Gastroesophageal sphincter (tissue), 4 donors: Measurements from ENCODE around the gene ERRFI1. TPM values are rescaled to one million over a fixed set of nuclear protein-coding genes. Genes with fewer than 3 reads are reported as not detected.

Experiments
- ATAC-seq: fragments of 150-250 bp; one replicate; pipeline ENCODE4 v1.9.1; 2016; ENCODE audit warnings: mild to moderate bottlenecking, moderate library complexity
- H3K27ac ChIP-seq, 4 donors: fragments of 200-600 bp; sonication (generic) in 3 of 4; 1 replicate in 3 of 4; 2 replicates in 1 of 4; pipeline ENCODE4 v1.5.1; 2016 to 2019
- H3K27me3 ChIP-seq: fragments of 200-600 bp; sonication (generic); one replicate; pipeline ENCODE4 v1.5.1; 2019
- H3K36me3 ChIP-seq, 2 donors: fragments of 200-600 bp; sonication (generic); one replicate each; pipeline ENCODE4 v1.5.1; 2019; ENCODE audit warnings: control low read depth in 1 of 2
- H3K4me1 ChIP-seq, 3 donors: fragments of 200-600 bp; sonication (generic); 1 replicate in 2 of 3; 2 replicates in 1 of 3; pipeline ENCODE4 v1.5.1; 2016 to 2019; ENCODE audit warnings: control low read depth in 2 of 3
- H3K4me3 ChIP-seq, 2 donors: fragments of 200-600 bp; sonication (generic); one replicate each; pipeline ENCODE4 v1.5.1; 2019; ENCODE audit warnings: mild to moderate bottlenecking in 1 of 2, moderate library complexity in 1 of 2
- H3K9me3 ChIP-seq, 3 donors: fragments of 200-600 bp; sonication (generic); one replicate each; pipeline ENCODE4 v1.5.1; 2017 to 2019; ENCODE audit warnings: control low read depth in 2 of 3
- CTCF ChIP-seq, 4 experiments: fragments of 200-600 bp in 2 of 4; fragments of 450-650 bp in 2 of 4; sonication (generic) in 1 of 4; IDR thresholded peaks; one replicate each; pipeline ENCODE4 v1.5.1; 2017 to 2019; ENCODE audit warnings: antibody characterized with exemption in 4 of 4, mild to moderate bottlenecking in 2 of 4, moderate library complexity in 2 of 4
- EP300 ChIP-seq: sonication (generic); formaldehyde crosslinking; IDR thresholded peaks from one replicate; pipeline ENCODE4 v1.6.1; 2017; ENCODE audit warnings: antibody characterized with exemption, mild to moderate bottlenecking
- POLR2A ChIP-seq, 2 donors: fragments of 450-650 bp; IDR thresholded peaks; one replicate each; pipeline ENCODE4 v1.6.1; 2017; ENCODE audit warnings: antibody characterized with exemption in 2 of 2, mild to moderate bottlenecking in 2 of 2, moderate library complexity in 1 of 2
- POLR2AphosphoS5 ChIP-seq: sonication (generic); formaldehyde crosslinking; IDR thresholded peaks from one replicate; pipeline ENCODE4 v1.6.1; 2017; ENCODE audit warnings: antibody characterized with exemption
- WGBS, 2 donors: methylation state at CpG; one replicate each; pipeline ENCODE4 v1.1.5; 2018; ENCODE audit warnings: low coverage in 1 of 2; 5-methylcytosine and 5-hydroxymethylcytosine counted together
- total RNA-seq, 4 donors: library from RNA; depleted of rRNA; stranded (reverse); fragments of >200 nt; gene quantifications; one replicate each; pipeline ENCODE4 v1.1.0, GENCODE V29; 2016

Gene ERRFI1
- total RNA-seq, 4 donors from 2014 or later, result 344 to 570 (median 393) TPM

- Histone ChIP-seq H3K27ac (peak overlapping the region in 3 of 4 donors; percentile 86), H3K4me3 (no peak overlapping the region), H3K4me1 (peaks cover 2 to 36% (median 12%) of the 10 kb centered on the region in 3 donors), H3K27me3 (no peaks in the 10 kb centered on the region), H3K36me3 (no peaks in the 10 kb centered on the region), H3K9me3 (no peaks in the 10 kb centered on the region)
- ATAC-seq, result no peak
- 87% methylated on average over 4 of the region's 4 CpGs; no CpG with 5 or more reads in 1 of the 2 donors for WGBS, 2 donors
- no peak for TF ChIP-seq CTCF (IDR thresholded peaks at IDR 0.05)
- no peak for TF ChIP-seq EP300
- peak; percentile 13 for TF ChIP-seq POLR2AphosphoS5
- TF ChIP-seq POLR2A (IDR thresholded peaks at IDR 0.05), result no peak
Observed at GRCh38 chr1:8002921-8003320, 23.2 kb downstream of the ERRFI1 start.

- no peaks in the 10 kb centered on the region for H3K27me3 ChIP-seq
- H3K4me1 ChIP-seq, result peaks cover 2 to 31% (median 12%) of the 10 kb centered on the region in 3 donors
- no peak for TF ChIP-seq POLR2A (IDR thresholded peaks at IDR 0.05)
- no peak for TF ChIP-seq POLR2AphosphoS5
- no peak for TF ChIP-seq EP300
- no peak for TF ChIP-seq CTCF (IDR thresholded peaks at IDR 0.05)
- H3K9me3 ChIP-seq, result no peaks in the 10 kb centered on the region
- no peaks in the 10 kb centered on the region for H3K36me3 ChIP-seq
- WGBS, 2 donors, result 100% methylated on average over 3 to 6 of the region's 6 CpGs
- H3K4me3 ChIP-seq, result no peak overlapping the region
- H3K27ac ChIP-seq, result peak overlapping the region in 3 of 4 donors; percentile 86
- ATAC-seq, result no peak
Observed at GRCh38 chr1:8002329-8002910, 23.7 kb downstream of the ERRFI1 start.

DNA sequence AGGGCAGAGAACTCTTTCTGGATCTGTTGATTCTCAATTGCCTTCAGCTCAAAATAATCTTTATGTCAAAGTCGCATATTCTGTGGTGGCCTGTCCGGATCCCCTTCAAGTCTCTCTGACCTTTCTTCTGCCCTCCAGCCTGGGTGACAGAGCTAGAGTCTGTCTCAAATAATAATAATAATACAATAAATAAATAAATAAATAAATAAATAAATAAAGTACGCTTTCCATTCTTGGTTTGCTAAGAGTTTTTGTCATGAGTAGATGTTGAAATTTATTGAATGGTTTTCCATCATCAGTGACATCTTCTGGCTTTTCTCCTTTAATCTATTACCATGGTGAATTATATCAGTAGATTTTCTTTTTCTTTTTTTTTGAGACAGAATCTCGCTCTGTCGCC, 30.7 kb downstream of the ERRFI1 start:
- no peak for TF ChIP-seq EP300
- TF ChIP-seq POLR2A (IDR thresholded peaks at IDR 0.05), result no peak
- TF ChIP-seq CTCF (IDR thresholded peaks at IDR 0.05), result no peak
- TF ChIP-seq POLR2AphosphoS5, result no peak
- H3K4me1 ChIP-seq, result no peaks in the 10 kb centered on the region
- no peak for ATAC-seq
- no peaks in the 10 kb centered on the region for H3K27me3 ChIP-seq
- no peak overlapping the region for H3K4me3 ChIP-seq
- no peaks in the 10 kb centered on the region for H3K9me3 ChIP-seq
- no peaks in the 10 kb centered on the region for H3K36me3 ChIP-seq
- 90 to 98% methylated on average over 3 to 5 of the region's 5 CpGs for whole genome bisulfite sequencing, 2 donors
- no peak overlapping the region for H3K27ac ChIP-seq

DNA sequence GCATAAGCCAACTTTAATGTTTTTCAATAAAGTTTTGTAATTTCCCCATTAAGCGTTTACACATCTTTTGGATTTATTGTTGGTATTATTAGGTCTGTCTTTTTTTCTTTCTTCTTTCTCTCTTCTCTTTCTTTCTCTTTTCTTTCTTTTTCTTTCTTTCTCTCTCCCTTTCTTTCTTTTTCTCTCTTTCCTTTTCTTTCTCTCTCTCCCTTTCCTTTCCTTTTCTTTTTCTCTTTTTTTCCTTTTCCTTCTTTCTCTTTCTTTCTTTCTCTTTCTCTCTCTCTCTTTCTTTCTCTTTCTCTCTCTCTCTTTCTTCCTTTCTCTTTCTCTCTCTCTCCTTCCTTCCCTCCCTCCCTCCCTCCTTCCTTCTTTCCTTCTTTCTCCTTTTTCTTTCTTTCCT, 31.3 kb downstream of the ERRFI1 start:
- Histone ChIP-seq H3K4me3 (no peak overlapping the region), H3K4me1 (peaks cover 0 to 2% (median 0%) of the 10 kb centered on the region in 3 donors), H3K27me3 (no peaks in the 10 kb centered on the region), H3K36me3 (no peaks in the 10 kb centered on the region), H3K27ac (no peak overlapping the region), H3K9me3 (no peaks in the 10 kb centered on the region)
- WGBS, 2 donors, result 100% methylated on average over 1 of the region's 1 CpG; no CpG with 5 or more reads in 1 of the 2 donors
- no peak for TF ChIP-seq EP300
- no peak for TF ChIP-seq POLR2A (IDR thresholded peaks at IDR 0.05)
- TF ChIP-seq POLR2AphosphoS5, result no peak
- no peak for TF ChIP-seq CTCF (IDR thresholded peaks at IDR 0.05)
- no peak for ATAC-seq
